Glomerular visceral epithelial cell (primary cell): ENCODE measurements around the gene PCDHB13.
"Not testable (repeated sequence)": the region's sequence is repeated elsewhere in the genome, so short reads cannot be mapped to it uniquely, and the experiment has no call there.

Experiments
- DNase-seq: peaks from one replicate; pipeline ENCODE4 v3.0.0-alpha.2; 2016; ENCODE audit errors: extremely low spot score

Gene PCDHB13

DNA sequence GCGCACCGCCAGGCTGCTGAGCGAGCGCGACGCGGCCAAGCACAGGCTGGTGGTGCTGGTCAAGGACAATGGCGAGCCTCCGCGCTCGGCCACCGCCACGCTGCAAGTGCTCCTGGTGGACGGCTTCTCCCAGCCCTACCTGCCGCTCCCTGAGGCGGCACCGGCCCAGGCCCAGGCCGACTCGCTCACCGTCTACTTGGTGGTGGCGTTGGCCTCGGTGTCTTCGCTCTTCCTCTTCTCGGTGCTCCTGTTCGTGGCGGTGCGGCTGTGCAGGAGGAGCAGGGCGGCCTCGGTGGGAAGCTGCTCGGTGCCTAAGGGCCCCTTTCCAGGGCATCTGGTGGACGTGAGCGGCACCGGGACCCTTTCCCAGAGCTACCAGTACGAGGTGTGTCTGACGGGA lies 12.1 kb upstream of the PCDHB13 start:
- not testable (repeated sequence) for DNase-seq

DNA sequence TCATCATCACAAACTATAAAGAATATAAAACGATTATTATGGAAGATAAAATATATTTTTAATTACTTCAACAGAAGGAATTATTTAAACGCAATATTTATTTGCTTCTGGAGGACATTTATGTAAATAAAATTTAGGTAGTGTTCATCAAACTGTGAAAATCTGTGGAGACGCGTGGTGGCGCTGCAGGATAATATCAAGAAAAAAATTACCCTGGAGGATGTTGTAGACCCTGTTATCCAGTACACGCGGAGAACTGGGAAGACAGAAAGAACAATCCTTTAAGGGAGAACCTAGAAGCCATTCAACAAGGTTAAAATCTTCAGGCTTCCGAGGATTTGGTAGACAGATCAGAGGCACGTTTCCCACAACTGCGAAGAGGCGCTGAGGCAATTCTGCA lies 5.2 kb upstream of the PCDHB13 start, which contains the start of gene PCDHB12:
Gene PCDHB12, plus strand, starts transcription at position 242 of the 400 bp plus-strand sequence. CDS start 189 bp downstream, outside the sequence.
- DNase-seq, result peak; percentile 15

DNA sequence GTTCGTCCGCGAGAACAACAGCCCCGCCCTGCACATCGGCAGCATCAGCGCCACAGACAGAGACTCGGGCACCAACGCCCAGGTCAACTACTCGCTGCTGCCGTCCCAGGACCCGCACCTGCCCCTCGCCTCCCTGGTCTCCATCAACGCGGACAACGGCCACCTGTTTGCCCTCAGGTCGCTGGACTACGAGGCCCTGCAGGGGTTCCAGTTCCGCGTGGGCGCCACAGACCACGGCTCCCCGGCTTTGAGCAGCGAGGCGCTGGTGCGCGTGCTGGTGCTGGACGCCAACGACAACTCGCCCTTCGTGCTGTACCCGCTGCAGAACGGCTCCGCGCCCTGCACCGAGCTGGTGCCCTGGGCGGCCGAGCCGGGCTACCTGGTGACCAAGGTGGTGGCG lies 3.4 kb upstream of the PCDHB13 start:
- DNase-seq, result not testable (repeated sequence)

DNA sequence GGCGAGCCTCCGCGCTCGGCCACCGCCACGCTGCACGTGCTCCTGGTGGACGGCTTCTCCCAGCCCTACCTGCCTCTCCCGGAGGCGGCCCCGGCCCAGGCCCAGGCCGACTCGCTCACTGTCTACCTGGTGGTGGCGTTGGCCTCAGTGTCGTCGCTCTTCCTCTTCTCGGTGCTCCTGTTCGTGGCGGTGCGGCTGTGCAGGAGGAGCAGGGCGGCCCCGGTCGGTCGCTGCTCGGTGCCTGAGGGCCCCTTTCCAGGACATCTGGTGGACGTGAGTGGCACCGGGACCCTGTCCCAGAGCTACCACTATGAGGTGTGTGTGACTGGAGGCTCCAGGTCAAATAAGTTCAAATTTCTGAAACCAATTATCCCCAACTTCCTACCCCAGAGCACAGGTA lies 2.9 kb upstream of the PCDHB13 start:
- not testable (repeated sequence) for DNase-seq

DNA sequence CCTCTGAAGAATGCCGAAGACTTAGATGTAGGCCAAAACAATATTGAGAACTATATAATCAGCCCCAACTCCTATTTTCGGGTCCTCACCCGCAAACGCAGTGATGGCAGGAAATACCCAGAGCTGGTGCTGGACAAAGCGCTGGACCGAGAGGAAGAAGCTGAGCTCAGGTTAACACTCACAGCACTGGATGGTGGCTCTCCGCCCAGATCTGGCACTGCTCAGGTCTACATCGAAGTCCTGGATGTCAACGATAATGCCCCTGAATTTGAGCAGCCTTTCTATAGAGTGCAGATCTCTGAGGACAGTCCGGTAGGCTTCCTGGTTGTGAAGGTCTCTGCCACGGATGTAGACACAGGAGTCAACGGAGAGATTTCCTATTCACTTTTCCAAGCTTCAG lies 864 bp downstream of the PCDHB13 start:
- not testable (repeated sequence) for DNase-seq

DNA sequence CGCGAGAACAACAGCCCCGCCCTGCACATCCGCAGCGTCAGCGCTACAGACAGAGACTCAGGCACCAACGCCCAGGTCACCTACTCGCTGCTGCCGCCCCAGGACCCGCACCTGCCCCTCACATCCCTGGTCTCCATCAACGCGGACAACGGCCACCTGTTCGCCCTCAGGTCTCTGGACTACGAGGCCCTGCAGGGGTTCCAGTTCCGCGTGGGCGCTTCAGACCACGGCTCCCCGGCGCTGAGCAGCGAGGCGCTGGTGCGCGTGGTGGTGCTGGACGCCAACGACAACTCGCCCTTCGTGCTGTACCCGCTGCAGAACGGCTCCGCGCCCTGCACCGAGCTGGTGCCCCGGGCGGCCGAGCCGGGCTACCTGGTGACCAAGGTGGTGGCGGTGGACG lies 1.8 kb downstream of the PCDHB13 start:
- not testable (repeated sequence) for DNase-seq

DNA sequence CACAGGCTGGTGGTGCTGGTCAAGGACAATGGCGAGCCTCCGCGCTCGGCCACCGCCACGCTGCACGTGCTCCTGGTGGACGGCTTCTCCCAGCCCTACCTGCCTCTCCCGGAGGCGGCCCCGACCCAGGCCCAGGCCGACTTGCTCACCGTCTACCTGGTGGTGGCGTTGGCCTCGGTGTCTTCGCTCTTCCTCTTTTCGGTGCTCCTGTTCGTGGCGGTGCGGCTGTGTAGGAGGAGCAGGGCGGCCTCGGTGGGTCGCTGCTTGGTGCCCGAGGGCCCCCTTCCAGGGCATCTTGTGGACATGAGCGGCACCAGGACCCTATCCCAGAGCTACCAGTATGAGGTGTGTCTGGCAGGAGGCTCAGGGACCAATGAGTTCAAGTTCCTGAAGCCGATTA lies 2.3 kb downstream of the PCDHB13 start:
- DNase-seq, result not testable (repeated sequence)

DNA sequence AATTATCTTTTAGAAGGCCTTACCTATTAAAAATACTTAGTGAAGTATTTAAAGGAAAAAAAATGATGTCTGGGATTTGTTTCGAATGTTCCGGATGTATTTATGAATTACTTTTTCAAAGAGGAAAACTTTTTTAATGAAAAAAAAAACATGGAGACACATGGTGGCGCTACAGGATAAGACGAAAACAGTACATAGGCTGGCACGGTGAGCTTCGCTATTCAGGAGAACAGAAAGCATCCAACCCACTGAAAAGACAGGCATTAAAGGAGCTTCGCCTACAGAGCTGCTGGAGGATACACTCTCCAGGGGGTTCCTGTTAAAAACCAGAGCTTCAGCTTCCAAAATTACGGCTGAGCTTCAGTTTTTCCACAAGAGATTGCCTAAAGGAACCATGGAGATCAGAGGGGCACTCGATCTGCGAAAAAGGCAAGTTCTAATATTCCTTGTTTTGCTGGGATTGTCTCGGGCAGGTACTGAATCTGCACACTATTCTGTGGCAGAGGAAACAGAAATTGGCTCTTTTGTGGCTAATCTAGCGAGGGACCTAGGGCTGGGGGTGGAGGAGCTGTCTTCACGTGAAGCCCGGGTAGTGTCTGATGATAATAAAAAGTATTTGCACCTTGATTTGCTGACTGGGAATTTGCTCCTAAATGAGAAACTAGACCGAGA lies 9.5 kb downstream of the PCDHB13 start, which contains the start of gene PCDHB14:
Gene PCDHB14, plus strand, starts transcription at position 232 of the 672 bp plus-strand sequence. Its CDS starts 163 bp downstream, at position 395.
- DNase-seq, result peak; percentile 43

DNA sequence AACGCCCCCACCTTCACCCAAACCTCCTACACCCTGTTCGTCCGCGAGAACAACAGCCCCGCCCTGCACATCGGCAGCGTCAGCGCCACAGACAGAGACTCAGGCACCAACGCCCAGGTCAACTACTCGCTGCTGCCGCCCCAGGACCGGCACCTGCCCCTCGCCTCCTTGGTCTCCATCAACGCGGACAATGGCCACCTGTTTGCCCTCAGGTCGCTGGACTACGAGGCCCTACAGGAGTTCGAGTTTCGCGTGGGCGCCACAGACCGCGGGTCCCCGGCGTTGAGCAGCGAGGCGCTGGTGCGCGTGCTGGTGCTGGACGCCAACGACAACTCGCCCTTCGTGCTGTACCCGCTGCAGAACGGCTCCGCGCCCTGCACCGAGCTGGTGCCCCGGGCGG lies 11.1 kb downstream of the PCDHB13 start:
- not testable (repeated sequence) for DNase-seq

DNA sequence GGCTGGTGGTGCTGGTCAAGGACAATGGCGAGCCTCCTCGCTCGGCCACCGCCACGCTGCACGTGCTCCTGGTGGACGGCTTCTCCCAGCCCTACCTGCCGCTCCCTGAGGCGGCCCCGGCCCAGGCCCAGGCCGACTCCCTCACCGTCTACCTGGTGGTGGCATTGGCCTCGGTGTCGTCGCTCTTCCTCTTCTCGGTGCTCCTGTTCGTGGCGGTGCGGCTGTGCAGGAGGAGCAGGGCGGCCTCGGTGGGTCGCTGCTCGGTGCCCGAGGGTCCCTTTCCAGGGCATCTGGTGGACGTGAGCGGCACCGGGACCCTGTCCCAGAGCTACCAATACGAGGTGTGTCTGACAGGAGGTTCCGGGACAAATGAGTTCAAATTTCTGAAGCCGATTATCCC lies 11.7 kb downstream of the PCDHB13 start:
- not testable (repeated sequence) for DNase-seq

DNA sequence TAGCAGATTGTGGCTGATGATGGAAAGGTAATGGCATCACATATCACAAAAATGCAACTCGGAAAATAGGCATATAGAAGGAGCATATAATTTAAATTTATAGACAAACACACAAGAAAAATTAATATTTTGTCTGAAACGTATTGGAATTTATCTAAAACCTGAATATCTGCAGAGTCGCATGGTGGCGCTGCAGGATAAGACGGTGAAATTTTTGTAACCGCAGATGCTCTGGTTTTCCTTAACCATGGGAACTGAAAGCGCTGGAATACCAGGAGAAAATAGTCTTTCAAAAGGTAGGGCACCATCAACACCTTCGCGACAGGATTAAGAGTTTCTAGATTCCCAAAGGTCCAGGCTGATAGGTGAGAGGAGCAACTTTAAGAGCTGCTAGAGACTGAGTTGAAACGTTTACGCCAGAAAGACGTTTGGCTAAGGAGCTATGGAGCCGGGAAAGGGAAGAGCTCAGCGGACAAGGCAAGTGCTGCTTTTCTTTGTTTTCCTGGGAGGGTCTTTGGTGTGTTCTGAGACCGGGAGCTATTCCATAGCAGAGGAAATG lies 20.5 kb downstream of the PCDHB13 start:
- DNase-seq, result peak; percentile 20

DNA sequence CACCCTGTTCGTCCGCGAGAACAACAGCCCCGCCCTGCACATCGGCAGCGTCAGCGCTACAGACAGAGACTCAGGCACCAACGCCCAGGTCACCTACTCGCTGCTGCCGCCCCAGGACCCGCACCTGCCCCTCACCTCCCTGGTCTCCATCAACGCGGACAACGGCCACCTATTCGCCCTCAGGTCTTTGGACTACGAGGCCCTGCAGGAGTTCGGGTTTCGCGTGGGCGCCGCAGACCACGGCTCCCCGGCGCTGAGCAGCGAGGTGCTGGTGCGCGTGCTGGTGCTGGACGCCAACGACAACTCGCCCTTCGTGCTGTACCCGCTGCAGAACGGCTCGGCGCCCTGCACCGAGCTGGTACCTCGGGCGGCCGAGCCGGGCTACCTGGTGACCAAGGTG lies 22.2 kb downstream of the PCDHB13 start:
- not testable (repeated sequence) for DNase-seq

DNA sequence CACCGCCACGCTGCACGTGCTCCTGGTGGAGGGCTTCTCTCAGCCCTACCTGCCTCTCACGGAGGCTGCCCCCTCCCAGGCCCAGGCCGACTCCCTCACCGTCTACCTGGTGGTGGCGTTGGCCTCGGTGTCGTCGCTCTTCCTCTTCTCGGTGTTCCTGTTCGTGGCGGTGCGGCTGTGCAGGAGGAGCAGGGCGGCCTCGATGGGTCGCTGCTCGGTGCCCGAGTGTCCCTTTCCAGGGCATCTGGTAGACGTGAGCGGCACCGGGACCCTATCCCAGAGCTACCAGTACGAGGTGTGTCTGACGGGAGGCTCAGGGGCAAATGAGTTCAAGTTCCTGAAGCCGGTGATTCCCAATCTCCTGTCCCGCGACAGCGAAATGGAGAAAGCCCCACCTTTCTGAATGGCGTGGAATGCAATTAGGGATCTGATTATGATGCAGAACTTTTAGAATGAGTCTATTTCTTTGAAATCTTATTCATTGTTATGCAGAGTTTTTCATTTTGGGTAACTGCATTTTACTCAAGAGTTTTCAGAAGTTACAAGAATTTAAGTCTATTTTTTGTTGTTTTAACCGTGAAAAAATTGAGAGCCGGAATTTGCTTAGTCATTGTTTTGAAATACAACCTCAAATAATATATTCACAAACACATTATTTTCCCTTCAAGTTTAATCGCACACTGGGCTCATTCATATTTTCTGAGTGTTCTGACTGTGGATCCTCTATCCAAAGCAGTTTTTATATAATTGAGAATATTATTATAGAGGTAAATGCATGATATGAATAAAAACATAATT lies 23.0 kb downstream of the PCDHB13 start:
- no peak for DNase-seq

DNA sequence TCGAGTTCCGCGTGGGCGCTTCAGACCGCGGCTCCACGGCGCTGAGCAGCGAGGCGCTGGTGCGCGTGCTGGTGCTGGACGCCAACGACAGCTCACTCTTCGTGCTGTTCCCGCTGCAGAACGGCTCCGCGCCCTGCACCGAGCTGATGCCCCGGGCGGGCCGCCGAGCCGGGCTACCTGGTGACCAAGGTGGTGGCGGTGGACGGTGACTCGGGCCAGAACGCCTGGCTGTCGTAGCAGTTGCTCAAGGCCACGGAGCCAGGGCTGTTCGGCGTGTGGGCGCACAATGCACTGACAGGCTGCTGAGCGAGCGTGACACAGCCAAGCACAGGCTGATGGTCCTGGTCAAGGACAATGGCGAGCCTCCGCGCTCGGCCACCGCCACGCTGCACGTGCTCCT lies 27.8 kb downstream of the PCDHB13 start:
- no peak for DNase-seq

DNA sequence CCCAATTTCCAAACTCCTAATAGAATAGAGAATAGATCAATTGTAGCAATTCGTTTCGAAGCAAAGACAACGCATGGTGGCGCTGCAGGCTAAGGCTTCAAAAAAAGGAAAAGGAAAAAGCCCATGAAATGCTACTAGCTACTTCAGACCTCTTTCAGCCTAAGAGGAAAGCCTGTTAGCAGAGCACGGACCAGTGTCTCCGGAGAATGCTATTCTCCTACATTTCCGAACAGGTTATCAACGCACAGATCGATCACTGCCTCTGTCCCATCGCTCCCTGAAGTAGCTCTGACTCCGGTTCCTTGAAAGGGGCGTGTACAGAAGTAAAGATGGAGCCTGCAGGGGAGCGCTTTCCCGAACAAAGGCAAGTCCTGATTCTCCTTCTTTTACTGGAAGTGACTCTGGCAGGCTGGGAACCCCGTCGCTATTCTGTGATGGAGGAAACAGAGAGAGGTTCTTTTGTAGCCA lies 31.6 kb downstream of the PCDHB13 start, which contains the start of gene PCDHB15:
Gene PCDHB15, plus strand, starts transcription at position 146 of the 468 bp plus-strand sequence. Its CDS starts 184 bp downstream, at position 330.
- DNase-seq, result no peak

DNA sequence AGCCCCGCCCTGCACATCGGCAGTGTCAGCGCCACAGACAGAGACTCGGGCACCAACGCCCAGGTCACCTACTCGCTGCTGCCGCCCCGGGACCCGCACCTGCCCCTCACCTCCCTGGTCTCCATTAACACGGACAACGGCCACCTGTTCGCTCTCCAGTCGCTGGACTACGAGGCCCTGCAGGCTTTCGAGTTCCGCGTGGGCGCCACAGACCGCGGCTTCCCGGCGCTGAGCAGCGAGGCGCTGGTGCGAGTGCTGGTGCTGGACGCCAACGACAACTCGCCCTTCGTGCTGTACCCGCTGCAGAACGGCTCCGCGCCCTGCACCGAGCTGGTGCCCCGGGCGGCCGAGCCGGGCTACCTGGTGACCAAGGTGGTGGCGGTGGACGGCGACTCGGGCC lies 33.3 kb downstream of the PCDHB13 start:
- DNase-seq, result not testable (repeated sequence)

DNA sequence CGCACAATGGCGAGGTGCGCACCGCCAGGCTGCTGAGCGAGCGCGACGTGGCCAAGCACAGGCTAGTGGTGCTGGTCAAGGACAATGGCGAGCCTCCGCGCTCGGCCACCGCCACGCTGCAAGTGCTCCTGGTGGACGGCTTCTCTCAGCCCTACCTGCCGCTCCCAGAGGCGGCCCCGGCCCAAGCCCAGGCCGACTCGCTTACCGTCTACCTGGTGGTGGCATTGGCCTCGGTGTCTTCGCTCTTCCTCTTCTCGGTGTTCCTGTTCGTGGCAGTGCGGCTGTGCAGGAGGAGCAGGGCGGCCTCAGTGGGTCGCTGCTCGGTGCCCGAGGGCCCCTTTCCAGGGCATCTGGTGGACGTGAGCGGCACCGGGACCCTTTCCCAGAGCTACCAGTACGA lies 33.7 kb downstream of the PCDHB13 start:
- DNase-seq, result not testable (repeated sequence)

DNA sequence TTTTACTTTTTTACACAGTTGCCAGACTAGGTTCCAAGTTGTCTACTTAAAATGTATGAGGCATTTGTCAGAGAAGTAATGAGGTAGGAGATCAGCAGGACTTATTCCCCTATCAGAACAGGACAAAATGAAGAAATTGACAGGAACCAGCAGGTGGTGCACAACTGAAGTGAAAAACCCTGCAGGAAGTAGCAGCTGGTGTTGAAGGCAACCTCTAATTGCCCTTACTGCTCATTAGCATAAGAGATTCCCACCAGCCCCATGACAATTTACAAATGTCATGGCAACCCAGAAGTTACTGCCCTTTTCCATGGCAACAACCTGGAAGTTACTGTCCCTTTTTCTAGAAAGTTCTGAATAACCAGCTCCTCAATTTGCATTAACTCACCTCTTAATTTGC lies 36.9 kb downstream of the PCDHB13 start:
- DNase-seq, result no peak

DNA sequence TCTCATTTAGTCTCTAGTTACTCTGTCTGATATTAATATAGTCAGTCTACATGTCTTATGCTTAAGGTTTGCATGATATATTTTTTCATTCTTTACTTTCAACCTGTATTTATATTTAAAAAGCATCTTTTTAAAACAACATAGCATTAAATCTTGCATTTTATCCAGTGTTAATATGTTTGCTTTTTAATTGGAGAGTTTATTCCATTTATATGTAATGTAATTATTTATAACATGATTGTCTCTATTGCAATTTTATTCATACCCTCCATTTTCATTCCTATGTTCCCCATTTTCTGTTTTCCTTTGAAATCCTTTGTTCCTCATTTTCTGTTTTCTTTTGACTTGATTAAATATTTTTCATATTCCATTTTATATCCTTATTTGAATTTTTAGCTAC lies 44.7 kb downstream of the PCDHB13 start:
- DNase-seq, result no peak

DNA sequence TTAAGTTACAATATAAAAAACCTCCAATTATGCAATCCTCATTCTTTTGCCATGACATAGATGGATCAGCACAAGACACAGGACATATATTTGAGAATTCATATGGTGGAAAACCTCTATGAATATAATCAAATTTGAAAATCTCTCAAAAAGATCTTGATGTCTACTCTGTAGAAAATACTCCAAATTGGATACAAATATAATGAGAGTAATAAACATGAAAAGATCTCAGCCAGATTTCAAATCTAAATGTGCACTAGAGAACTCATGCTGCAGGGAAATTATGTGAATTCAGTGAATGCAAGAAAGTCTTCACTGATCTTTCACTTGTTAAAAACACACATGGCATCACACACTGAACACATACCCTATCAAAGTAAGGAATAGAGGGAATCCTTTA lies 45.2 kb downstream of the PCDHB13 start:
- DNase-seq, result no peak

DNA sequence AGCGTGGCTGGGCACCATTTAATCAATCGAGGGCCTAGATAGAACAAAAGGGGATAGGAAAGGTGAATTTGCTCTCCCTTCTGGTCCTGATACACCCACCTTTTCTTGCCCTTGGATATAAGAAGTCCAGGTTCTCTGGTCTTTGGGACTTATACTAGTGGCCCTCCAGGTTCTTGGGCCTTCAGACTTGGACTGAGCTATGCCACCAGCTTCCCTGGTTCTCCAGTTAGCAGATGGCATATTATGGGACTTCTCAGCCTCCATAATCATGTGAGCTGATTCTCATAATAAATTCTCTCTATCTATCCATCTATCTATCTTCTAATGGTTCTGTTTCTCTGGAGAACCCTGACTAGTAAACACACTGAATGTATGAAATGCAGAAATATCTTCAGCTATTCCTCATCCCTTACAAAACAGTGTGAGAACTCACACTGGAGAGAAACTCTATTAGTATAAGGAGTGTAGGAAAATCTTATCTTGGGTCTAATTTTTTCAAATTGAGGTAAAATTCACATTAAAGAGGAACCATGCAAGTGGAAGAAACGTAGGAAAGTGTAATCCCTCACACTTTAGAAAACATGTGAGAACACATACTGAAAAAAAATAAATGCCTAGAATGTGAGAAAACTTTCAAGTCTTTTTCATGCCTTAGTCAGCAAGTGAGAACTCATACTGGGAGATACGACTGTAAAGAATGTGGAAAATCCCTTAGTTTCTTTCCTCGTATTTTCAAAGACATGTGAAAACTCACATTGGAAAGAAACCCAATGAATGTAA lies 46.9 kb downstream of the PCDHB13 start:
- no peak for DNase-seq

DNA sequence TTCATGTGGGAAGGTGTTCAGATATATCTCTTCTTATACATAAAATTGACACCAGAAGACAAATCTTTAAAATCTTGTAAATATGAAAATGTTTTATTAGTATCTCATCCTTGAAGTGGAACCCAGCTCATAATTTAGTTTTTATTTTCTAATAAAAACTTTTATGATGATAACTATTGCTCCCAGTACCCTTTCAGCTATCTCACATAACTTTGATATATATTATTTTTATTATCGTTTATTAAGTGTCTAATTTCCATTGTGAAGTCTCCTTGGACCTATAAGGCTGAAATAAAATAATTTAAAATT lies 47.5 kb downstream of the PCDHB13 start:
- DNase-seq, result no peak
